GM18498 (cell line): ENCODE measurements around the gene ZNF343.
"Not testable (repeated sequence)": the region's sequence is repeated elsewhere in the genome, so short reads cannot be mapped to it uniquely, and the experiment has no call there.

Experiments used
- ATAC-seq: cut with Tn5 transposase; IDR thresholded peaks from one replicate; pipeline ENCODE4 v1.9.1; 2021; ENCODE audit warnings: mild to moderate bottlenecking, moderate library complexity; ENCODE audit not compliant: unreplicated experiment

The ZNF343 gene

GRCh38 chr20:2521369-2522305 is 12.9 kb upstream of the ZNF343 start:
- ATAC-seq: no peak

GRCh38 chr20:2520617-2521016 is 11.9 kb upstream of the ZNF343 start:
- no peak for ATAC-seq

GRCh38 chr20:2519115-2519809 is 10.5 kb upstream of the ZNF343 start:
- ATAC-seq: no peak

DNA sequence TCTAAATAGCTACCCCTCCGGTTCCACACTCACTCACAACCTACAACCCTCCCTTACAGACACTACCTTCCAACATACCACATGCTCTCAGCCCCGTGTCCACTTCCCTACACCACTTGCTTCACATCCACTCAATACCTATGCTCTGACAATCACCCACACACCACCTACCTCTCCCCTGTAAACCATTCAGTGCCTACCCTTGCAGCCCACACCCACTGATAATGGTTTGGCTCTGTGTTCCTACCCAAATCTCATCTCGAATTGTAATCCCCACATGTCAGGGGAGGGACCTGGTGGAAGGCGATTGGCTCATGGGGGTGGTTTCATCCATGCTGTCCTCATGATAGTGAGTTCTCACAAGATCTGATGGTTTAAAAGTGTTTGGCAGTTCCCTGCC is 9.8 kb upstream of the ZNF343 start:
- ATAC-seq: no peak

DNA sequence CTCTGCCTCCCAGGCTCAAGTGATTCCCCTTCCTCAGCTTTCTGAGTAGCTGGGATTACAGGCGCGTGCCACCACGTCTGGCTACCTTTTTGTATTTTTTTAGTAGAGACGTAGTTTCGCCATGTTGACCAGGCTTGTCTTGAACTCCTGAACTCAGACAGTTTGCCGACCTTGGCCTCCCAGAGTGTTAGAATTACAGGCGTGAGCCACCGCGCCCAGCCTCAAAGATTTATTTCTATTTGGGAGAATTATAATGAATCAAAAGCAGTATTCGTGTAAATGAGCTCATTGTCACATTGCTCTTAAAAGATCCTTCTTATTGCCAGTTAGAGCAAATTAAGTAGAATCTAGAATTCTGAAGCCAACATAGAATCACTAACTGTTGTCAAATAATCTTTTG is 9.4 kb upstream of the ZNF343 start:
- no peak for ATAC-seq

GRCh38 chr20:2516399-2516798 is 7.7 kb upstream of the ZNF343 start:
- no peak for ATAC-seq

- no peak for ATAC-seq
Measured at GRCh38 chr20:2515203-2515602, 6.5 kb upstream of the ZNF343 start.

DNA sequence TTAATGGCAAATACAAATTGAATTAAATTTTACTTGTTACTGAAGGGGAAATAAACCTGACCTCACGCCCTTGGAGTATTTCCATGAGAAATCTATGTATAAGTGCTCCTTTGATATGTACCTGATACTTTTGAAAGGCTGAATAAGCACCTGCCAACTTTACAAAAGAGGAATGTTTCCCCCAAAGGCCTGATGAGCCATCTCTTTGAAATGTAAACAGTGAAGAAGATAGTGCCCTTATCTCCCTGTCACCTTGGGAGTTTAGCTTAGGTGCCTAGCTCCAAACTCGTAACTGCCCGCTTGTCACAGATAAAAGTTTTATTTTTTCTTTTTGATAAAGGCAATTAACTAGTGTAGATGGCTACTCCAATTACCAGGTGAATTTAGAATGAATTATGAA is 1.1 kb upstream of the ZNF343 start:
- no peak for ATAC-seq

DNA sequence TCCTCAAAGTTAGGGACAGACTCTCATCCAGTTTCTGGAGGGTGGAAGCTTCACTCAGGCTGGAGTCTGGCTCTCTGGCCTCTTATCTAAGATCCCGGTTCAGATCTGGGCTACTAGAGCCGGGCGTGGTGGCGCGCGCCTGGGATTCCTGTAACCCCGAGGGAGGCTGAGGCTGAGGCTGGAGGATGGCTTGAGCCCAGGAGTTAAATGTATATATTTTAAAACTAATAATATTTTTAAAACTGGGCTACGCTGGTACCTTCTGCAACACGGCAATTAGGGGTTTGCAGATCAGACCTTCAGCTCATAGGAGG is 710 bp upstream of the ZNF343 start:
- ATAC-seq: no peak

DNA sequence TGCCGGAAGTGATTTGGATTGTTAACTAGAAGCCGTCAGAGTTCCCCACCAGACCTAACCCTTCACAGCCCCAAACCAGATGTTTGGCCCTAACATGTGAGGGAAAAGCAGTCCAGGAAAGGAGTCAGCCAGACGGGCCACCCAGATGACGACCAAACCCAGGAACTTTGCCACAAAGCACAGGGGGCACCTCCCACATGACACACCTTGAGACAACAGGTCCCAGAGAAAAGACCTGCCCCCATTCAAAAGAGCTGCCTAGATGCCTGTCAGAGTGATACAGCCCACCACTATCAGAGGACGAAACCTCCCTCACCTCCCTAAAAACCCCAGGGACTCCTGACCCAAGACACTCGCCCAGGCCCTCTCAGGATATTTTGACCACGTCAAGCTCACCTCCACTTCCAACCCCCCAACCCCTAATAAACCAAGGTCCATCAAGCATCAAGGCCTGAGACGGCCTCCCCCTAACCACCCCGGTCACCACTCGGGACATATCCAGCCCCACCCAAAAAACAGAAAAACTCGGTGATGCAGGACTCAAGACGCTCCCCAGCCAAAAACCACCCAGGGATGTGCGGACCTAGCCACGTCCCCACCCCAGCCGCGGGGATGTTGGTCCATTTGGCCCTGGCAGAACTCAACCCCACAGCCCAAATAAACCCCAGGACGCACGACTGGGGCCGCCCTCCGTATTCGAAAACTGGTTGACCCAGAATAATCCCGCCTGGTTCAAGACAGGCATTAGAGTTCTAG is 662 bp downstream of the ZNF343 start:
- ATAC-seq: peak; percentile 8

GRCh38 chr20:2507464-2507863 is 1.3 kb downstream of the ZNF343 start:
- ATAC-seq: no peak

DNA sequence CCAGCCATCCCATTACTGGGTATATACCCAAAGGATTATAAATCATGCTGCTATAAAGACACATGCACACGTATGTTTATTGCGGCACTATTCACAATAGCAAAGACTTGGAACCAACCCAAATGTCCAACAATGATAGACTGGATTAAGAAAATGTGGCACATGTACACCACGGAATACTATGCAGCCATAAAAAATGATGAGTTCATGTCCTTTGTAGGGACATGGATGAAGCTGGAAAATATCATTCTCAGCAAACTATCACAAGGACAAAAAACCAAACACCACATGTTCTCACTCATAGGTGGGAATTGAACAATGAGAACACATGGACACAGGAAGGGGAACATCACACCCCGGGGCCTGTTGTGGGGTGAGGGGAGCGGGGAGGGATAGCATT is 2.3 kb downstream of the ZNF343 start:
- ATAC-seq: not testable (repeated sequence)

DNA sequence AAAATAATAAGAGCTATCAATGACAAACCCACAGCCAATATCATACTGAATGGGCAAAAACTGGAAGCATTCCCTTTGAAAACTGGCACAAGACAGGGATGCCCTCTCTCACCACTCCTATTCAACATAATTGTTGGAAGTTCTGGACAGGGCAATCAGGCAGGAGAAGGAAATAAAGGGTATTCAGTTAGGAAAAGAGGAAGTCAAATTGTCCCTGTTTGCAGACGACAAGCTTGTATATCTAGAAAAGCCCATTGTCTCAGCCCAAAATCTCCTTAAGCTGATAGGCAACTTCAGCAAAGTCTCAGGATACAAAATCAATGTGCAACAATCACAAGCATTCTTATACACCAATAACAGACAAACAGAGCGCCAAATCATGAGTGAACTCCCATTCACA is 3.9 kb downstream of the ZNF343 start:
- not testable (repeated sequence) for ATAC-seq

GRCh38 chr20:2502808-2503384 is 5.8 kb downstream of the ZNF343 start:
- ATAC-seq: not testable (repeated sequence)

DNA sequence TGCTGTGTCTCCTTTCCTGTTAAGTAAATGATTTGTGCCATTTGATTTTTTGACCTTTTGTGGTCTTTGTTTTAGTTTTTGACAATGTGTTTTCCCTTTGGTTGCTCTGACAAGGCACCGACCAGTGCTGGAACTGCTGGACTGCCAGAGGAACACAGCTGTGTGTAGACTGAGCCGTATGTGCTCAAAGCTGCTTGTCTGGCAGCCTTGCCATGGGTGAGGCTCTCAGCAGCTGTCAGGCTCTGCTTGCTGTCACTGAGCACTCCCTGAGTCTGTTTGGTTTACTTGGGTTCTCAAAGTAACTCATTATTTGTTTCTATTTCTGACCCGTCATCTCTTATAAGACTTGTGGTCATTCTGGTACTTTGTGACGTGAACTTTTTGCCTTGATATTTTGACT is 23.1 kb downstream of the ZNF343 start:
- no peak for ATAC-seq

GRCh38 chr20:2485080-2485479 is 23.6 kb downstream of the ZNF343 start:
- ATAC-seq: no peak

DNA sequence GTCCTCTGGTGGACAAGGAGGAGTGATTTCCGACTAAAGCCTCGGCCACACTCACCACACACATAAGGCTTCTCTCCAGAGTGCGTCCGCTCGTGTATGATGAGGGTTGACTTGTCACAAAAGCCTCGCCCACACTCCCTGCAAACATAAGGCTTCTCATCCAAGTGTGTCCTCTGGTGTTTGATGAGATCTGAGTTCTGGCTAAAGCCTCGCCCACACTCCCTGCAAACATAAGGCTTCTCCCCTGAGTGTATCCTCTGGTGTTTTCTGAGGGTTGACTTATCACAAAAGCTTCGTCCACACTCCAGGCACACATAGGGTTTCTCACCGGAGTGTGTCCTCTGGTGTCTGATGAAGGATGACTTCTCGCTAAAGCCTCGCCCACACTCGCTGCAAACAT is 25.2 kb downstream of the ZNF343 start:
- no peak for ATAC-seq

DNA sequence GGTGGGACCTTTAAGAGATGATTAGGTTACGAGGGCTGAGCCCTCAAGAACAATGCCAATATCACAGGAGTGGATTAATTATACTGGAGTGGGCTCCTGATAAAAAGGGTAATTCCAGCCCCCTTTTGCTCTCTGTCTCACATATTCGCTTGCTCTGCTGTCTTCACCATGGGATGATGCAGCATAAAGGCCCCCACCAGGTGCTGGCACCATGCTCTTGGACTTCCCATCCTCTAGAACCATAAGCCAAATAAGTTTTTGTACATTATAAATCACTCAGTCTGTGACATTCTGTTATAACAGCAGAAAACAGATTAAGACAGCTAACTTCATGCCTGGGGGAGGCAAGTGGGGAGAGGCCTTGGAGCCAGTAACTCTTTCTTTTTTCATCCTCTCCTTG is 28.3 kb downstream of the ZNF343 start:
- ATAC-seq: no peak

- ATAC-seq: no peak
Measured at GRCh38 chr20:2476742-2477615, 31.7 kb downstream of the ZNF343 start.
